ENCODE results near the gene PMM2.

Gene PMM2

DNA sequence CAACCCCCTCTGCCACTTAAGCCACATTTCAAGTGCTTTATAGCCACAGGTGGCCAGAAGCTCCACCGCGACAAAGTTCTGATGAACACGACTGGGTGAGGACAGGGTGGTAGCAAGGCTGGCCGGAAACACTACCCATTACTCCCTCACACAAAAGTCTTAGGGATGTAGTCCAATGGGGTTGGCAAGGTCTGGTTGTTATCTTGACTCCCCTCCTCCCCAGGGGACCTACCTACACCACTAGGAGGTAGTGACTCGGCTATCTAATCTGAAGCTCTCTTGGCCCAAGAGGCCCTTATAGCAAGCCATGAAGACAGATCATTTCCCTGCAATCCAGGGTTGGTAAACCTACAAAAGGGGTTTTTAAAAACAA lies 92.9 kb downstream of the PMM2 start:
- DNase-seq = no peak

DNA sequence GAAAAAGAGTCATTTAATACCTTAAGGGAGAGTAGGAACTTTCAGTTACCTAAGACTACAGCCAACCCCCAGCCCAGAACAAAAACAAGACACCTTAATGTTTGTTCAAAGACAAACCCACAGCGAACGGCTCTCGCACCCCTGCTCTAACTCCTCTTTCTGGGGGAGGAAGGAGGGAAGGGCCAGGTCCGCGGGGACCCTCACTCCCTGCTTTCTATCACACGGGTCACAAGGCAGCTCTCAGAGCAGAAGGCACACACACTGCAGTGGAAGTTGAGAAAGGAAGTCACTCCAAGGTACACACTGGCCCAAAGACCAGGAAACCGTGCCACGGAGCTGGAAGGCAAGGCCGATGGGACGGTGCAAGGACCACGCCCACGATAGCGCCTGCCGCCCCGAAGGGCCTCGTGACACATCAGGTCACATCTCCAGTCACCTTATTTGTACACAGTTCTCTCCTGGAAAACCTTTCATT lies 94.5 kb downstream of the PMM2 start:
- no peak for DNase-seq

DNA sequence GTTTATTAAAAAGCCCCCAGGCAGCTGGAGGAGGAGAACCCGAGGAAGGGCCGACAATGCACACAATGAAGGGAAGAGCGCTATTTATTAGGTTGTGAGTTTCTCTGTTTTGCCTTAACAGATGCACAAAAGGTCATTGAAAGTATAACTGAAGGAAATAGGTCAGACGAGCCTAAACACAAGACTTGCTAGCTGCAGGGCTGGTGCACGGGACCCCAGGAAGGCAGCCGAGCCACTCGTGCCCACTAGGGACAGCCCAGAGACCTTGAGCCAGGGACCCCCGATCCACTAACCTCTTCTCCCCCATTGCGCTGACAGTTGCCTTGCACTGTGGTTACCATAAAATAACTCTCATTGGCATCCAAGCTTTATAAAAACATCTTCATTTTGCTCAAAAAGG lies 95.8 kb downstream of the PMM2 start:
- DNase-seq = no peak

DNA sequence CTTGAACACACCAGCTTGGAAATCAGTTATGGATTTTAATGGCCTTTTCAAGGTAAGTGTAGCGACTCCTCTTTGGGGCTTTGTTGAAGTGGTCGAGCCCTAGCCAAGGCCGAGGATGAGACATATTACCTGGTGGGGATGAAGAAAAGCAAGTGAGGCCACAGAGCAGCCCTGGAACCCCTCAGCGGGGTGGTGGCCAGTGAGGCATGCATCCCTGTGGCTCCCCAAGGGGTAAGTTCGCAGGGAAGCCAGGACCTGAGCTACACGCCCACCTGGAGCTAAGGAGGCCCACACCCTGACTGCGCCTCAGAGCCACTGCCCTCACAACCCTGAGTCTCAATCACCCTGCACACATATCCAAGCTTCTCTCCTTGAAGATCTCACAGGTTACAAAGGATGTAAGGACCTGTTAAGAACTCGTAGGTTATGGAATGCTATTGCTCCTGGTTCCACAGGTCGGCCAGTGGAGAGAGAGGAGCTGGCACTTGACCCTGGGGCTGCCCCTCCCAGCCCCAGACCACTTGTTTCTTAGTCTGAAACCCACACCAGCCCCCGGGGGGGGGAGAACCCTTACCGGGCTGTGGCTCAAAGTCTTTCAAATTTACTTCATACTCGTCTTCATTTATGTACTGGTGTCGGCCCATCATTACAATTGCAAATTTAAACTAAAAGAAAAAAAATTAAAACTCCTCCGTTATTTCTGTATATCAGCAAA lies 96.5 kb downstream of the PMM2 start:
- DNase-seq = no peak

DNA sequence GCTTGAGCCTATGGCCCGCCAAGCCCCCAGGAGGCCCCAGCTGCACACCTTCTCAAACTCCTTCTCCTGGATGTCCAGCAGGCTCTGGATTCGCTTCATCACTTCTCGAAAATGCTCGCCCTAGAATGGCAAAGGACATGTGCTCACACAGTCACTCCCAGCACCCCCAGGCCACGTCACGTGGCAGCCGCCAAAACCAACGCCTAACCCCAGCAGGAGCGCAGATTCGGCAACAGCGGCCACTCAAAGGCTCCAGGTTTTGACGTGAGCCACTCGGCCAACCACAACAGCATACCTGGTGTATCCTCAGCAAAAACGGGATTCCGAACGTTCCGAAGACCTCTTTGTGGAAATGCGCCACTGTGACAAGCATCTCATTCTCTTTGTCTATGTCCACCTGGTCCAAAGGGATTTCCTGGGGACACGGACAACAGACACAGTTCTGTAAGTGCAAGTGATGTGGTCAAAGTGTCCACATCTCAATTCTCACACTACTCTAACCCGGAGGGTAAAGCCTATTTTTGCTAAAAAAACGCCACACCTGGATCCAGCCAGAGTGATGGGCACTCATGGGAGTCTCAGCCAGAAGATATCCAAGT lies 97.2 kb downstream of the PMM2 start:
- no peak for DNase-seq

DNA sequence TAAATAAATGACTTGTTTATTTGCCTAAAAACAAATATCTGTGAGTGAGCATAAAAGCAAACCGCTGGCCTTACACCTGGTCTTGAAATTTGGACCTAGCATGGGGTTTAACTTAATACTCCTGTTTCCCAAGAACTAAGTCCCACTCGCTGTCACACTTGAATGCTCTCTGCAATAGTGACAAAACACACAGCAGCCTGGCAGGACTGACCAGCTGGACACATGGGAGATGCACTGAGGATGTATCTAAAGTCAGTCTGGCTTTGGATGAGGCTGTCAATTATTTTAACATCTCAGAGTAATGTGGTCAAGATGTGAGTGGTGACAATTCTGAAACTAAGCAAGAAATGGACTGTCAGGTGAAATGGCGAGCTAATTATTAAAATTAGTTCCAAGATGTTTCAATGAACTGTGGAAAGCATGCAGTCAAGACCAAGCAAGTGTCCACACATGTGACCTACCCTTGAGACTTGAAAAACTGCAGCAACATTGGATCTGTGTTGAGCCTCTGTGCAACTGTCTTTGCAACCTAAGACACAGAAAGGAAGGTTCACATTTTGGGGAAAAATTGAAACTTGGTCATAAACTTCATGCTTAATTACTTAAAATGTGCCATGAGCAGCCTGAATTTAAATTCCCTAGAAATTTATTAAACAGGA lies 101.2 kb downstream of the PMM2 start:
- no peak for DNase-seq
